HK-2 (cell line): ENCODE measurements around the gene ADAM12.

Source experiments
- DNase-seq: peaks from one replicate; pipeline ENCODE4 v3.0.0-alpha.2; 2018; ENCODE audit not compliant: unreplicated experiment

Gene ADAM12

DNA sequence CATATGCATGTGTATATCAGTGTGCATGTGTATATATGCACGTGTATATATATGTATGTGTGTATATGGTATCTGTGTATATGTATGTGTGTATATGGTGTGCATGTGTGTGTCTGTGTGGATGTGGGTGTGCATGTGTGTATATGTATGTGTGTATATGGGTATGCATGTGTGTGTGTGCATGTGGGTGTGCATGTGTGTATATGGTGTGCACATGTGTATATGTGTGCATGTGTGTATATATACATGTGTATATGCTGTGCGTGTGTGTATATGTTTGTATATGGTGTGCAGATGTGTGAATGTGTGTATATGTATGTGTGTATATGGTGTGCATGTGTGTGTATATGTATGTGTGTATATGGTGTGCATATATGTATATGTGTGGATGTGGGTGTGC, 245.2 kb downstream of the ADAM12 start:
- DNase-seq, result no peak

DNA sequence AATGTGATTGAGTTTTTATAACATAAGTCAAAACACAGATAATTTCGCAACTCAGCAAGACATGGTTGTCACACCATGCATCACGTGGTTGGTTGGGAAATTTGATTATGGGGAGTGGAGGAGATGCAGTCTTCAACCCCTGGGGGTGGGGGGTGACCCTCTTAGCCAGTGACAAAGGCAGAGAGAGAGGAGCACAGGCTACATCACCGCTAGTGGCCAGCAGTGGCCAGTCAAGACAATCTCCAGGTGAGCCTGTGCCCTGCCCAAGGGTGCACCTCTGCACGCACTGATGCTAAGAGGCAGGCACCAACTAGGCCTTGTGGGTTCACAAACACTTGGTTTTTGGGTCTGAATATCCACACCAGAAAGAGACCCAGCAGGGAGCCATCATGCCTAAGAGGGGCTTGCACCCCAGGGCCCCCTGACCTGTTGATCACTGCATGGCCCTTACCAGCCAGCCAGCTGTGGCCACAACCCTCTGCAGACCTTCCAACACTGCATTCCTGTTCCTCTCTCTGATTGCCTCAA, 247.5 kb downstream of the ADAM12 start:
- DNase-seq, result no peak

DNA sequence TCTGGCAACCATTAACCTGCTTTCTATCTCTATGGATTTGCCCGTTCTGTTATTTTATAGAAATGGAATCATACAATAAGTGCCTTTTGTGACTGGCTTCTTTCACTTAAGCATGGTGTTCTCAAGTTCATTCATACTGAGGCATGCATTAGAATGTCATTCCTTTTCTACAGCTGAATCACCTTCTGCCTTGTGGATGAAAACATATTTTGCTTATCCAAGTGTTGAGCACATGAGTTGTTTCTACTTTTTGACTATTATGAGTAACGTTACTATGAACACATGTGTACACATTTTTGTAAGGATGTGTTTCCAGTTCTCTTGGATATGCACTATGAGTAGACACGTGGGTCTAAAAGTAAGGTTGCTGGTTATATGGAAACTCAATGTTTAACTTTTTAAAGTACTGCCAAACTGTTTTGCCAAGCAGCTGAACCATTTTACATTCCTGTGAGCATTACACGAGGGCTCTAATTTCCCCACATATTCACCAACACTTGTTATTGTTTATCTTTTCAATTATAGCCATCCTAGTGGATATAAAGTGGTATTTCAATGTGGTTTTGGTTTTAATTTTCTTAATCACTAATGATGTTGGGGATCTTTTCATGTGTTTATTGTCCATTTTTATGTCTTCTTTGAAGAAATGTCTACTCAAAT, 250.6 kb downstream of the ADAM12 start:
- DNase-seq, result no peak

DNA sequence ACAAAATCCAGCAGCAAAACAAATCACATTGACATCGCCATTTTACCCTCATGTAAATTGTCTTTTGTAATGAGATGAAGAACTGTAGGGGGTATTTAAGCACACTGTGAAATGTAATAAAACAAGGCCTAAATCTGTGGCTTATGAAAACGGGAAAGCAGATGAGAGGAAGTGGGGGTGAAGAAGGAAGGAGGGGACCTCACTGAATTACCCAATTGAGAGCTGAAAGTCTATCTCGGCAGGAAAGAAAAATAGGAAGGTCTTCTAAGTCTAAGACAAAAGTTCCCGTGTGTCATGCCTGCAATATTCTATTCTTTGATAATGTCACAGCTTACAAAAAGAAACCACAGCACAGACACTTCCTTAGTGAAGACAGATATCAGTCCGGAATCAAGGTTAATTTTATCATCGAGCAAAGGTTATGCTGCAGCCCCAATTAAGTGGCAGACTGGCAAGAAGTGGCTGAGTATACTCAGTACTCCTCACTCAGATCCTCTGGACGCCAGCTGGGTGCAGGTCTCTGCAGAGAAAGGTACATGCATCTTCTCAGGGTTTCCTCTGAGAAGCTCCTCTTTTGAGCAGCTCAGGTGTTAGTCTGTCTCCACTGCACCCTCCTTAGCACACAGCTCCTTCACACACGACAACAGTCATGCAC, 252.2 kb downstream of the ADAM12 start:
- no peak for DNase-seq

DNA sequence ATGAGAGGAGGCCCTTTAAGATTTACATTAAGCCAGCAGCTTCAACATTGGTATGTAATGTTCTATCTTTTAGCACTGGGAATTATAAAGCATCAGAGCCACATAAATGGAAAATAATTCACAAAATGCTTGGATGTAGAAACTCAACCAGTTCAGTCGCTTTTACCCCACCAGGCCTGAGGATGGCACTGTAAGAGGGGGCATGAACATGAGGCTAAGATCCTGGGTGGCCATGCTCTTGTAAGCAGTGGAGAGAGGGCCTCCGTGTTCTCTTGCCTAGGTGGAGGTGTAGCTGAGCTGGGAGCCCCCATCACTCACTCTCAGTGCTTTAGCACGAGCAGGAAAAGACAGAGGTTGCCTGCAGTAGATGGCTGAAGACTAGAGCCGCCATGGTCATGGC, 253.1 kb downstream of the ADAM12 start:
- DNase-seq, result no peak

DNA sequence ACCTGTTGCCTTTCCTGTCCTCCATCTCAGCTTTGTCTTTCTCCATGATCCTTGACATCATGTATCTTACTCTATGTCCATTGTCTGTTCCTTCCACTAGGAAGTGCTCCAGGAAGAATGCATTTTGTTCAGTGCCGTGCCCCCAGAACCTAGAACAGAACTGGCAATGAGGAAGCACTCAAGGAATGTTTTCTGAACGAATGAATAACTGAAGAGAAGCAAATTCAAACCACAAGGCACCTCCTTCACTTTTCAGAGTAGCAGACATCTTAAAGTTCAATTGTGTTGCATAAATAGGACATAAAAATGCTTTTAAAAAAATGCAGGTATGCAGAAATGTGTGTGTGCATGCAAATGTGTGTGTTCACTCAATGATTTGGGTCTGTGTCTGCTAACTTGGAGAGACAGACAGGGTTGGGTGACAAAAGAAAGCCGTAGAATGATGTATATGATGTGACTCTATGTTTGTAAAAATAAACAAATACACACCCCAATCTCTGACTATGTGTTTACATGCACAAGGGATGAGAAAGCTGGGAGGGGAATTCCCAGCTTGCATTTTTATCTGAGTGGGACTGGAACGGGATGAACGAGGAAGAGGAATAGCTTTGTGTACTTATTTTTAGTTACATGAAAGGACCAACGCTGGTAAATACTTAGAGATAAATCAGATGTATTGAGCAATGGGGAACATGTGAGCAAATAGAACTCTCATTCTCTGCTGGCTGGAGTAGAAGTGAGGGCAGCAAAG, 254.2 kb downstream of the ADAM12 start:
- no peak for DNase-seq

DNA sequence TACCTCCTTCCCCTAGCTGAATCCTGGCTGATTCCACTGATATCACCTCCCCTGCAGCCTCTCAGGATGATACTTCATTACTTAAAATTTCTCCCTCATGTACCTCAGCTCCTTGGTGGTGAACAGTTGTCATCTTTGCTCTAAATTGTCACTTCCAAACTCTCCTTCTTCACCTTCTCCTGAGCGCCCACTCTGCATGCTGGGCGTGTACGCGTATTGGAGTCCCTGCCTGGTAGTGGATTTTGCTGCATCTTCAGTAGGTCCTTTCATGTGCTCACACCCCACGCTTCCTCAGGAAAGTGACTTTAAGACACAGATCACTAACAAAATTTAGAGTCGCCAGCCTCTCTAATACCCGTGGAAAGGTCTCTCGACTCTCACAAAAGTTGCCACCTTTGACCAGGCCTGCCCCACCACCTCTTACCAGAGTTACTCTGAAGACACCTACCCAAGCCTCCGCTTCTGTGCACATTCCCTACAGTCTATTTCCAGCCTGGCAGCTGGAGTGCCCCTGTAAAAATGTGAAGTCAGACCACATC, 255.1 kb downstream of the ADAM12 start:
- DNase-seq, result no peak

DNA sequence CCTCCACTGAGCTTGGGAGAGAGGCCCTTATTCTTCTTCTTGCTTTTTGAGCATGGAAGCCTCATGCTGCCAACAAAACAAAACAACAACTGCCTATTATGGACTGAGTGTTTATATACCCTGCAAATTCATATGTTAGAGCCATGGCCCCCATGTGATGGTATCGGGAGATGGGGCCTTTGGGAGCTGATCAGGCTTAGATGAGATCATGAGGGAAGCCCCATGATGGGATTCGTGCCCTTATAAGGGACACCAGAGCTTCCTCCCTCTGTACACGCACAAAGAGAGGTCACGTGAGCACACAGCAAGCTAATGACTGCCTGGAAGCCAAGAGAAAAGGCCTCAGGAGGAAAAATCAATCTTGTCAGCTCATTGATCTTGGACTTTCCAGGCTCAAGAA, 256.9 kb downstream of the ADAM12 start:
- DNase-seq, result no peak

DNA sequence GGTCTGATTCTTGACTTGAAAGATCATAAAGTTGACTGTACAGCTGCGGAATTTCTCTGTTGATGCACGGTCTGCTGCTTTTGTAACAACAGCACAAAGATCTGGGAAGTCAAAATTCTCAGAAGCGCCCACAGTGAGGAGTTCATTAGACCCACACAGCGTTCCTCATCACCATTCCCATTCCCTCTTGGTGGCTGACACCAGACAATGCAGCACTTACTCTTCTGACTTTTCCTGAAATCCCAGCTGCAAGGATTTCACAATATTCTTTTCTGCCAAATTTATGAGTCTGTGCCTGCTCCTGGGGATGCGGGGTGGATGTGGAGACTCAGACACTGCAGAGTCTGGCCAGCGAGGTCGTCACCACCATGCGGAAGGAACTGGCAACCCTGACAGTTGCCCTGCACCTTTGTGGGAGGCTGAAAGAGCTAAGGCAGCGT, 258.0 kb downstream of the ADAM12 start:
- no peak for DNase-seq

DNA sequence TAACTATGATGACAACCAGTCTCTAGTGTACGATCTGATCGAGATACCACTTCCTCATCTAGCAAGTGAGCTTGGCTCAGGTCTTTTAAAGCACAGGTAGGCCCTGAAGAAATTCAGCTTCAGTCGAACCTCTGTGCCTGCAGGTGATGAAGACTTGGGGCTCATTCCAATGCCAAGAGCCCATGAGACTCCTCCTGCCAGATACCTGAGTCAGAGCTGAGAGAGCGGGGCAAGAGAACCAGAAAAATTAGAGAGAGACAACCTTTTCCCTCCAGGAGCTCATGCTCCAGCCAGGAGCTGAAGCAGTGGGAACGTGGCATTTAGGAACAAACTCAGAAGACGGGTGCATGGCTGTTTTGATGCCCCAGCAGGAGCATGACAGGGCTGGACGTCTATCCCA, 259.3 kb downstream of the ADAM12 start:
- no peak for DNase-seq

DNA sequence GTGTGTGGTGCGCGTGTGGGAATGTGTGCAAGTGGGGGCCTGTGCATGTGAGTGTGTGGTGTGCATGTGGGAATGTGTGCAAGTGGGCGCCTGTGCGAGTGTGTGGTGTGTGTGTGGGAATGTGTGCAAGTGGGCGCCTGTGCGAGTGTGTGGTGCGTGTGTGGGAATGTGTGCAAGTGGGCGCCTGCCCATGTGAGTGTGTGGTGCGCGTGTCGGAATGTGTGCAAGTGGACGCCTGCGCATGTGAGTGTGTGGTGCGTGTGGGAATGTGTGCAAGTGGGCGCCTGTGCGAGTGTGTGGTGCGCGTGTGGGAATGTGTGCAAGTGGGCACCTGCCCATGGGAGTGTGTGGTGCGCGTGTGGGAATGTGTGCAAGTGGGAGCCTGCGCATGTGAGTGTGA, 259.7 kb downstream of the ADAM12 start:
- DNase-seq, result no peak

DNA sequence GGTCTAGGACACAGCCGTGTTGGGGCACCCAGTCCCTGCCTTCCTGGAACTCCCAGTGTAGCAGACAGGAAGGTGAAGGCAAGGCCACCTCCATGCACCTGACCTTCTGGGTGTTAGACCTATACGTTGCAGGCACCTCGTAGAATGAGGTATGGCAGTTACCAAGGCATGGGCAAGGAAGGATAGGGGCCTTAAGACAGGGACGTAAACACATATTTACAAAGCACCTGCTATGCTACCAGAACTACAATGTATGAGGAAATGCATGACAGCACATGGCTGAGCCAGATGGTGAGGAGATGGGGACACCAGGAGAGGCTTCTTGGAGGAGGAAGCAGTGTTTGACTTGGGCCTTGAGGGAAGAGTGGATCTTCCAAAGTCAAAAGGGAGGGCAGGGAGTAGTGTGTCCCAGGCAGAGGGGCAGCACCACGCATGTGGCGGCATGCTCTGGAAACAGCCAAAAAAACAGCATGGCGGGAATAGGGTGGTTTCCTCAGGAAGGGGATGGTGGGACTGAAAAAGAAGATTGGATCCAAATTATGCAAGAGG, 260.7 kb downstream of the ADAM12 start:
- DNase-seq, result no peak

DNA sequence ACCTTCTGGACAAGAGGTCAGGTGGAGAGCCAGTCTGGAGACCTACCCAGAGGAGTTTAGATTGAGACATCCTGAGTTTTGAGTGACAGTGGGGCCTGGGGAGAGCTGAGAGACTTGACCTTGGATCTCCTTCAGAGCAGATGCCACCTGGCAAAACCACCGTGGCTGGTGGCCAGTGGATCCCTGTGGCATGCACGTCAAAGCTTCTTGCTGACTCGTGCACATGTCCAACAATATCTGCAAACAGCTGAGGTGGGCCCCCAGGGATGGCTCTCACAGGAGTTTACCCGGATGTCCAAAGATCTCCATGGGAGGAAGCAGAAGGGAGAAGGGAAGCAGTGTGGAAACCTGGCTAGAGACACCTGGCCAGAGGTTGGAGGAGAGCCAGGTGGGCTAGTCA, 261.4 kb downstream of the ADAM12 start:
- no peak for DNase-seq

DNA sequence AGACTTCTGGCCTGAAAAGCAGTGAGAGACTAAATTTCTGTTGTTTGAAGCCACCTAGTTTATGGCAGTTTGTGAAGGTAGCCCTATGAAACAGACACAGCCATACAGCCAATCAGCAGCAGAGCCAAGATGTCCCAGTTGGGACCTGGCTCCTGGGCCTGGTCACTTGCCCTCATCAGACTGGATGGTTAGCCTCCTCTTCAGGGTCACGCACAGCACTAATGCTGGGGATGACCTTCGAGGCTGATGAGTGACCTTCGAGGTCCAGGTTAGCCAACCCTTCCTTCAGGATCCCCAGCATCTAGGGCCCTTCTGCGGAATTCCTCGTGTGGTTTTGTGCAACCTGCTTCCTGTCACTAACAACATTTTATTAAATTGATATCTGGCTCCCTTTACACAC, 262.3 kb downstream of the ADAM12 start:
- DNase-seq, result no peak

DNA sequence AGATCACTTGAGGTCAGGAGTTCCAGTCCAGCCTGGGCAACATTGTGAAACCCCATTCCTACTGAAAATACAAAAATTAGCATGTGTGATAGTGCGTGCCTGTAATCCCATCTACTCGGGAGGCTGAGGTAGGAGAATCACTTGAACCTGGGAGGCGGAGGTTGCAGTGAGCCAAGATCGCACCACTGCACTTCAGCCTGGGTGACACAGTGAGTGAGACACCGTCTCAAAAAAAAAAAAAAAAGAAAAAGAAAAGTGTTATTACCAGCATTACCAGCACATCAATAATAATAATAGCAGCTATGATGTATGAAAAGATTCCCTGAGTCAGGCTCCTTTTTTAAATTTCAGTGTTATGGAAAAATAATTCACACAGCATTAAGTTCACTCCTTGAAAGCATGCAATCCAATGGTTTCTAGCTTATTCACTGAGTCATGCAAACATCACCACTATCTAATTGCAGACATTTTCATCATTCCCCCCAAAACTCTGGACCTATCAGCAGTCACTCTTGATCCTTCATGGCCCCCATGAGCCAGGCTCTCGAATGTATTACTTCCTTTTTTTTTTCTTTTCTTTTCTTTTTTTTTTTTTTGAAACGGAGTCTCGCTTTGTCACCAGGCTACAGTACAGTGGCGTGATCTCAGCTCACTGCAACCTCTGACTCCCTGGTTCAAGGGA, 263.5 kb downstream of the ADAM12 start:
- DNase-seq, result no peak

DNA sequence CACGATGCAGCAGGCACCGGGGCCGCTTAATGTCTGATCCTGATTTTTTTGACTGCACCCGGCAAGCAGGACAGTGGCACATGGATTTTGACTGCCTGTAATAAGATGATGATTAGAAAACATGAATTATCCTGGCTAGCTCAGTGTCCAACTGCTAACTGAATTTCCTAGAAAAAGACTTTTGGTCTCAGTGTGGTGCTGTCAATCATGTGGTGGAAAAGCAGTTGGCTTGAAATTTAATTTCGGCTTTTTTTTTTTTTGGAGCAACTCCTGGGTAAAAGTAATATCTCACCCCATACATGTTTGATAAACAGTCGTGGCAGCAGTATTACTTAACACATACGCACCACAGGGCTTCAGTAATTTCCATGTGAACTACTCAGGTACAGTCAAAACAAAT, 264.2 kb downstream of the ADAM12 start:
- no peak for DNase-seq

DNA sequence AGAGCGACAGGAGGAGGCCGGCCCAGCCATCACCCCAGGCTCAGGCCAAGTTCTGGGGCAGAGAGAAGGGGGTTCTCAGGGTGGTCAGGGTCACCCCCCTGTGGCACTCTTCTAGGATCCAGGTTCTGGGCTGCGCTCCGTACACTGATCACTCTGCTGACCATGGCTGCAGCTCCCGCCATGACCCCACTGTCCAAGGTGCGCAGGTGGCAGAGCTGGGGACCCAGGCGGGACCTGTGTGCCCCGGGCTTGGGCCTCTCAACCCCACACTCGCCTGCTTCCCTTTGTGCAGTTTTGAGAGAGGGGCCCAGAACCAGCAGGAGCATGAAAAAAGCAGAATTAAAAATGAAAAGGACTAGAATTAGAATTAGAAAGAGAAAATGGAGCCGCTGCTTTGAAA, 264.8 kb downstream of the ADAM12 start:
- no peak for DNase-seq

DNA sequence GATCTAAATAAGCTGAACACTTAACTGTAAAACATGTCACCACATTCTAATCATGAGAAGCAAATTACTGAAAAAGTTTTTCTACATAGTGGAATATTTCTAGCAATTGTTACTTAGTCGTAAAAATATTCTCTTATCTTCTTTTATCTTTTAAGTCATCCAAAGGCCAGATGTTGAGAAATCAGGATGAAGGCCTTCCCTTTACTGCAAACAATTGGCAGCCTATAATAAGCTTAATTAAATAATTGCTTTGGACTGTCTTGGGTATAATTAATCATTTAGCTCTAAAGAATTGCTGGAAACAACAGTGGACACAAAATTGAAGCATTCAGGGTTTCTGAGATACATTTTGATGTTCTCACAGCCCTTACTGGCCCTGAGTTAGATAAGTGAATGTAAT, 265.4 kb downstream of the ADAM12 start:
- DNase-seq, result no peak

DNA sequence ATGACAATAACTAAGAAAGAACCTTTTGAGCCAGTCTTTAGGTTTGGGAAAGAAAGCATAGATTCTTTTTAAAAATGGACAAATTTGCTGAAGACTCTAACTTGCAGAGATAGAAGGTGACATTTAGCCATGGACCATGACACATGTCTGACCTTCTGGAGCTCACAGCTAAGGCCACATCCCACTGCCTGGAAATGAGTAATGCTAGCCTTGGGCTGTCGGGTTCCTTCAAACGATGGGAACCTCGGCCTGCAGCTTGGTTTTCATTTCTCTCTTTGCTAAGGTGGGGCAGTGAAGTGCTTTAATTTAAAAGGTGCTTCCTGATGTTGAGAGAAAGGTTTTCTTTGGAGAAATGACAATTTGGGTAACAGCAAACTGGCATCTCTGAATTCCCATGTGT, 268.7 kb downstream of the ADAM12 start:
- DNase-seq, result no peak

DNA sequence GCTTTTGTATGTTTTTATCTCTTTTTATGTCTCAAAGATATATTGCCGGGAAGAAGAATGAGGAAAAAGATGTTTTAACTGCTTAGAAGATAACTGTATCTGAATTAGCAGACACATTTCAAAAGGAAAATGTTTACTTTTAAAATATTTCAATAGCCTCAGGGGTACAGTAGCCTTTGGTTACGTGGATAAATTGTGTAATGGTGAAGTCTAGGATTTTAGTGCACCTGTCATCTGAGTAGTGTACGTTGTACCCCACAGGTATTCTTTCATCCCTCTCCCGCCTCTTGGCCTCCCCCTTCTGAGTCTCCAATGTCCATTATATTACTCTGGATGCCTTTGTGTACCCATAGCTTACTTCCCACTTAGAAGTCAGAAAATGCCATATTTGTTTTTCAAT, 269.8 kb downstream of the ADAM12 start:
- no peak for DNase-seq

DNA sequence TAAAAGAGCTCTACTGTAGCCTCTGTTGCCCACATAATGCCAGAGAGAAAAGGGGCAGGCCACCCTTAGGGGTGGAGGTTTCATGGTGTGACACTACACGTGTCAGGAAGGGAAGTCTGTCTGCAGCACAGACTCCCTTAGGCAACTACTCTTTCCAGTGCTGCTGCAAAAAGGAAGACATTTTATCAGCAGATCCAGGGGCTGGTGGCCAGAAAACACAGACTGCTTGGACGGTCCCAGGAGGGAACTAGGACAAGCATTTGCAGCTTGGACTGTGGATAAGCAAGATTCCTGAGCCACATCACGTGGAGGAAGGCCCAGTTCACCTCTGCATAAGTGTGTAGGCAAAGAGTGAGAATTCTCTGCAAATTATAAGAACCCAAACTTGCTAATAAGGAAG, 271.1 kb downstream of the ADAM12 start:
- DNase-seq, result no peak

DNA sequence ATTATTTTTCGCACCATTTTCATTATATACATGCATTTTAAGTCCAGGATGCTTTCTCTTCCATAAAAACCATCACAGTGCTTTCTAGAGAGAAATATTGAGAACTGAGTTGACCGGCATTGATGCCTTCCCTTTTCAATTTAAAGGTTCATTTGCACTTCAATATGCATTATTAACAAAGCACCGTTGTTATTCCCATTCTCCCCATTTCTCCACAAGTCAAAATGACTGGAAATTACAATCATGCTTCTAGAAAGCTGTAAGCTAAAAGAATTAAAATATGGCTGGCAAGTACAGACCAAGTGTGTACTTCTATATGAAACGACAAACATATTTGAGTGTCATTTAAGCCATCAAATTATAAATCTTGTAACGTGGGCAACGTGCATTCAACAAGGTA, 272.4 kb downstream of the ADAM12 start:
- no peak for DNase-seq
